Suppressor macrophage (primary cell): ENCODE measurements around the gene SLC2A4RG.

ENCODE experiments used
- DNase-seq, 4 experiments: peaks; one replicate each; pipeline ENCODE4 v3.0.0-alpha.2; 2020 to 2022
- total RNA-seq, 17 experiments: gene quantifications; one replicate each; lab custom pipeline; 2026; ENCODE audit warnings: mixed read lengths in 6 of 17, inconsistent platforms in 3 of 17; lab: John Stamatoyannopoulos, UW

Gene SLC2A4RG
- total RNA-seq, result 2.9 to 14.9 (median 6.3) reads per million in 17 experiments

GRCh38 chr20:63739130-63740069, at the start of gene SLC2A4RG:
SLC2A4RG (plus strand) TSS chr20:63739776; CDS start chr20:63739913, 137 bp downstream.
- peak; percentile 89 to 97 (median 94) for DNase-seq

- no peak for DNase-seq
Measured at GRCh38 chr20:63690003-63690897, 49.3 kb upstream of the SLC2A4RG start.

GRCh38 chr20:63690898-63691710, 48.5 kb upstream of the SLC2A4RG start:
- DNase-seq, result no peak

GRCh38 chr20:63691711-63692435, 47.7 kb upstream of the SLC2A4RG start:
- no peak for DNase-seq

GRCh38 chr20:63692436-63693082, 47.0 kb upstream of the SLC2A4RG start:
- no peak for DNase-seq

GRCh38 chr20:63693083-63693732, 46.4 kb upstream of the SLC2A4RG start:
- DNase-seq, result no peak

GRCh38 chr20:63693733-63694583, 45.6 kb upstream of the SLC2A4RG start:
- DNase-seq, result no peak

- DNase-seq, result no peak
Measured at GRCh38 chr20:63694584-63695423, 44.8 kb upstream of the SLC2A4RG start.

GRCh38 chr20:63695424-63696305, 43.9 kb upstream of the SLC2A4RG start:
- DNase-seq, result no peak

- DNase-seq, result peak in 3 of 4 experiments; percentile 32 to 46 (median 35)
Measured at GRCh38 chr20:63696306-63696627, 43.3 kb upstream of the SLC2A4RG start.

- no peak for DNase-seq
Measured at GRCh38 chr20:63696628-63697356, 42.8 kb upstream of the SLC2A4RG start, which contains the start of gene TNFRSF6B. TNFRSF6B (plus strand) TSS chr20:63696652; CDS start chr20:63696768, 116 bp downstream.

GRCh38 chr20:63697357-63697867, 42.2 kb upstream of the SLC2A4RG start:
- no peak for DNase-seq

- DNase-seq, result no peak
Measured at GRCh38 chr20:63697868-63698545, 41.6 kb upstream of the SLC2A4RG start.

GRCh38 chr20:63698739-63699465, 40.7 kb upstream of the SLC2A4RG start:
- no peak for DNase-seq
